WI38 (cell line): Measurements from ENCODE around the gene KPNA3.

Source experiments
- H3K4me3 ChIP-seq: 2 replicates; pipeline ENCODE4 v1.5.1; 2011; ENCODE audit warnings: low read depth, mild to moderate bottlenecking, control low read depth, low read length
- TF ChIP-seq, protein P1 (sequence below): IDR thresholded peaks from 2 replicates; pipeline ENCODE4 v1.5.1; 2012; ENCODE audit warnings: low read depth, mild to moderate bottlenecking, control low read depth, low read length

KPNA3 gene

DNA sequence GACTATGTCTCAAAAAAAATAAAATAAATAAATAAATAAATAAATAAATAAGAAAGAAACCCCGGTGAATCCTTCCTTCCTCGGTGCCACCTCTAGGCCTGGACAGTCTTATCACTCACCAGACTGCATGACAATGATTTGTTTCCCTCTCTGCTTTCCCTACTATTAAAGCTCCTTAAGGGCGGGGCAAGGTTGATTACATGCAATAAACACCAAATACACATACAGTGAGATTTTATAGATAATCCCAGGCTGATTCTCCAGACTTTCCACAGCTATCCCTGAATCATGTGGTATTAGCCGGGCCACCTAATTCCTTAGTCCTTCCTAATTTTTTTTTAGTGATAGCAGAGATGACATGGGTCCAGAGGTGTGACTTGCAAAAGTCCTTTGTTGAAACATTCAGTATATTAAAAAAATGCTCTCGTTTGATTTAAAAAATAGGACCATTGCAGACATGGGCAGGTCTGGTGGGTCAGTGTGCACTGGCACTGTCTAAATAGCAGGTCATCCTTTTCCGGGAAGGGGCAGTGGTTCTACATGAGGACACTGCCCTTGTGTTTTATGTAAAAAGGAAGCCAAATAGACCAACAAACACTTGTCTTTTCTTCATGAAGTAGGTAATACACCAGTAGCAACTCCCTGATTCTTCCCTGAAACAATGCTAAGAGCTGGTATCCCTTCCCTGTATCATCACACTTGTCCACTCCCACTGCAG is 115.7 kb downstream of the KPNA3 start:
- H3K4me3 ChIP-seq = no peak overlapping the region
- TF ChIP-seq, protein P1, sequence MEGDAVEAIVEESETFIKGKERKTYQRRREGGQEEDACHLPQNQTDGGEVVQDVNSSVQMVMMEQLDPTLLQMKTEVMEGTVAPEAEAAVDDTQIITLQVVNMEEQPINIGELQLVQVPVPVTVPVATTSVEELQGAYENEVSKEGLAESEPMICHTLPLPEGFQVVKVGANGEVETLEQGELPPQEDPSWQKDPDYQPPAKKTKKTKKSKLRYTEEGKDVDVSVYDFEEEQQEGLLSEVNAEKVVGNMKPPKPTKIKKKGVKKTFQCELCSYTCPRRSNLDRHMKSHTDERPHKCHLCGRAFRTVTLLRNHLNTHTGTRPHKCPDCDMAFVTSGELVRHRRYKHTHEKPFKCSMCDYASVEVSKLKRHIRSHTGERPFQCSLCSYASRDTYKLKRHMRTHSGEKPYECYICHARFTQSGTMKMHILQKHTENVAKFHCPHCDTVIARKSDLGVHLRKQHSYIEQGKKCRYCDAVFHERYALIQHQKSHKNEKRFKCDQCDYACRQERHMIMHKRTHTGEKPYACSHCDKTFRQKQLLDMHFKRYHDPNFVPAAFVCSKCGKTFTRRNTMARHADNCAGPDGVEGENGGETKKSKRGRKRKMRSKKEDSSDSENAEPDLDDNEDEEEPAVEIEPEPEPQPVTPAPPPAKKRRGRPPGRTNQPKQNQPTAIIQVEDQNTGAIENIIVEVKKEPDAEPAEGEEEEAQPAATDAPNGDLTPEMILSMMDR = no peak

DNA sequence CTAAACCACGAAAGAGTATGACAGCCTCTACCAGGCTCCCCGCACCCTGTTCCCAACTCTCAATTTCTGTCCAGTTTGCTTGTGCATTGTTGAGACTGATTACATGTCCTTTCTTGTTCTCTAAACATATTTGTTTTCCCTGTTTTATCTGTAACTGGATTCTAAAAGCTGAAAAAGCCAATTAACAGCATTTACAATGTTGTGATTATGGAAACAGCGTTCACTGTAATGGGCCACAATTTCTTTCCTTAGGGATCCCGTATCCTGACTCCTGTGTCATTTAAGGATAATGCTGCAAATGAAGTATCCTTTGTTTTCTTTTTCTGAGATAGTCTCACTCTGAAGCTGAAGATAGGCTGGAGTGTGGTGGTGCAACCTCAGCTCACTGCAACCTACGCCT is 121.7 kb downstream of the KPNA3 start:
- H3K4me3 ChIP-seq = no peak overlapping the region
- TF ChIP-seq, protein P1 = no peak

DNA sequence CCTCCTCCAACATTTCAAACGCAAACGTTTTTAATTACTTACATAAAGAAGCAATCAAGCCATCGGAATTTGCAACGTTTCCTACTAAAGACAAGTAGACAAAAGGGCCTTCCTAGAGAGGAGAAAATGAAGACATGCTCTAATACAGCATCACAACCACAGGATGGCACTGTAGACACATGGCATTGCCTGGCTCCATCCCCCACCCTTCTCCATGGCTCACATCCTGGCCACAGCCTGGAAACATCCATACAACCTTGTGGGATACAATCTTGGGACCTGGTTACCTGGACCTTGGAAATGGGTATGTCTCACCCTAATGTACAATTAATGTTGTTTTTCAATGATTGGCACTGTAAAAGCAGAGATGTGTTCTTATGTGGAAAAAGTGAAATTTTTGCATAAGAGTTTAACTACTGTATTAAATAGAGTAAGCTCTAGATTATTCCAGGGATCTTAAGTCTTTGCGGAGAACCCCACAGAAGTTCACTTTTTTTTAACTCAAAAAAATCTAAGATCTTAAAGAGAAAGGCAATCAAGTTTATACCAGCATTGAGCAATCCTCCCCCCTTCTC is 122.7 kb downstream of the KPNA3 start:
- H3K4me3 ChIP-seq = no peak overlapping the region
- TF ChIP-seq, protein P1 = peak; percentile 73

DNA sequence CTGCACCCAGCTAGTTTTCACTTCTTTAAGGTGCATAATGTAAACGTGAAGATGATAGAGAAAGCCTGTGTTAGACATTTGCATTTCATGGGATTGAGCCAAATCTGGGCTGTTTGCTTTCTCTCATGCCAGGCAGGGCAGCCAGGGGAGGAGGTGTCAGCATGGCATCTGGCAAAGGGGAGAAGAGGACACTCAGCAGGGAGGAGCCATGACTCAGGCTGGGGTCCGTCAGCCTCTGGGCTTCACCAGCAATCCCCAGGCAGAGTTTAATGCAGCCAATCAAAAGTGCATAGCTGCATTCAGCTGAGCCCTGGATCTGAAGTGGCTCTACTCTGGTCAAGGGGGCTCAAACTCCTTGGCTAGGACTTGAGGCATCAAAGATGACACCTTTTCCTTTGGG is 124.7 kb downstream of the KPNA3 start:
- no peak overlapping the region for H3K4me3 ChIP-seq
- TF ChIP-seq, protein P1 = no peak

DNA sequence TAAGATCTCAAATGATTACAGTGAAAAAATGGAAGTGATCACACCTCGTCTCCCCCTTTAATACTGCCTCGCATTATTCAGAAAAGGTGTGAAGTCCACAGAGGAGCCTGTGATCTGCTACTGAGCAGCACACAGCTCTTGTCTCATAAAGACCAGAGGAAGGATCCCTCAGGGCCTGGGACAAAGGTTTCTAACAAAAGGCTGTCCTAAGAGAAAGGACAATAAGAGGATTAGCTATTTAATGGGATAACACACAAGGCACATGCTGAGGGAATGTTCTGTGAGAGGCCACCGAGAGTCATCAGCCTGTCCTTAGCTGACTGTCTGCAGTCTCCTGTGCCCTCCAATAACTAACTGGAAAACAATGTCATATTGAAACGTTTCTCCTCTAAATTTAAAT is 127.9 kb downstream of the KPNA3 start:
- H3K4me3 ChIP-seq = no peak overlapping the region
- TF ChIP-seq, protein P1 = no peak

DNA sequence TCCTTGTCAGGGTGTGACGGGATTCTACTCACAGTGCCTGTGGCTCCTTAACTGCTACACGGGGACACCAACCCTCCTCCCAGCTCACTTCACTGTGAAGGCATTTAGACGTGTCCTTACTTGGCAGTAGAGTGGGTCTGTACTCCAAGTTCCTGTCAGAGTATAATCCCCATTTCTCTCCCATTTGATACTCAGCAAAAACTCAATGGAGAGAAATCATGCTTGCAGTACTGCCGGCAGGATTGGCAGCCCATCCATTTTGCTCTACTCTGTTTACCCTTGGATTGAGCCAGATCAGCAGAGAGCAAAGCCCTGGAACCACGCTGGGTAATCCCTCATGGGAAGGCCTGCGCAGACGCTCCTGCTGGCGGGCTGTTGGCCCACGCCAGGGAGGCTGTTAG is 135.2 kb downstream of the KPNA3 start:
- TF ChIP-seq, protein P1 = no peak
- H3K4me3 ChIP-seq = no peak overlapping the region

DNA sequence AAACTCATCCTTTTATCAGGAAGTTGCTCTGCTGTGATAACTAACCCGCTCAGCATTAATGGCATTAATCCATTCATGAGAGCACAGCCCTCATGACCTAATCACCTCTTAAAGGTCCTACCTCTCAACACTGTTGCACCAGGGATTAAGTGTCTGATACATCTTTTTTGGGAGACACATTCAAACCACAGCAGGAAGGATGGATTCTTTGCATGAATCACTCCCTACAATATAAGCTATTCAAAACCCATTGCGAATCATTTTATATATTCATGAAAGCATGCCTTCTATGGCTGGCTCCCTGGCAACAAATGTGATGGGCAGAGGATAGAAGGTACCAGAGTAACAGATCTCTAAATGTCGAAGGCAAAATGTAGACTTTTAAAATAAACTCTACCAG is 136.6 kb downstream of the KPNA3 start:
- H3K4me3 ChIP-seq = no peak overlapping the region
- TF ChIP-seq, protein P1 = no peak
